SU-DHL-6 (cell line): ENCODE data around the gene RAB3C.

ENCODE experiments used
- EZH2phosphoT487 ChIP-seq: fragments of 200-600 bp; sonication (generic), shearing (Covaris generic); conservative IDR thresholded peaks from 2 replicates; pipeline ENCODE4 v1.6.1; 2018; ENCODE audit warnings: mild to moderate bottlenecking, antibody characterized with exemption, low read length, moderate library complexity, mixed read lengths
- TF ChIP-seq, protein P1 (sequence below): fragments of 200-600 bp; sonication (generic); IDR thresholded peaks from one replicate; pipeline ENCODE4 v1.5.1; 2017; ENCODE audit warnings: antibody characterized with exemption, mild to moderate bottlenecking, low read length, moderate library complexity; ENCODE audit not compliant: insufficient read depth, poor library complexity, severe bottlenecking

DNA sequence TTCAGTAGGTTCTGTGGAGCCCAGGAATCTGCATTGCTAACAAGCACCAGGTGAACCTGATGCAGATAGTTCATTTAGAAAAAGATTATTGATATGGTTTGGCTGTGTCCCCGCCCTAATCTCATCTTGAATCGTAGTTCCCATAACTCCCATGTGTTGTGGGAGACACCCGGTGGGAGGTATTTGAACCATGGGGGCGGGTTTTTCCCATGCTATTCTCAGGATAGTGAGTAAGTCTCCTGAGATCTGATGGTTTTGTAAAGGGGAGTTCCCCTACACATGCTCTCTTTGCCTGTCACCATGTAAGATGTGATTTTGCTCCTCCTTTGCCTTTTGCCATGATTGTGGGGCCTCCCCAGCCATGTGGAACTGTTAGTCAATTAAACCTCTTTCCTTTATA, 212.0 kb downstream of the RAB3C start:
- TF ChIP-seq, protein P1, sequence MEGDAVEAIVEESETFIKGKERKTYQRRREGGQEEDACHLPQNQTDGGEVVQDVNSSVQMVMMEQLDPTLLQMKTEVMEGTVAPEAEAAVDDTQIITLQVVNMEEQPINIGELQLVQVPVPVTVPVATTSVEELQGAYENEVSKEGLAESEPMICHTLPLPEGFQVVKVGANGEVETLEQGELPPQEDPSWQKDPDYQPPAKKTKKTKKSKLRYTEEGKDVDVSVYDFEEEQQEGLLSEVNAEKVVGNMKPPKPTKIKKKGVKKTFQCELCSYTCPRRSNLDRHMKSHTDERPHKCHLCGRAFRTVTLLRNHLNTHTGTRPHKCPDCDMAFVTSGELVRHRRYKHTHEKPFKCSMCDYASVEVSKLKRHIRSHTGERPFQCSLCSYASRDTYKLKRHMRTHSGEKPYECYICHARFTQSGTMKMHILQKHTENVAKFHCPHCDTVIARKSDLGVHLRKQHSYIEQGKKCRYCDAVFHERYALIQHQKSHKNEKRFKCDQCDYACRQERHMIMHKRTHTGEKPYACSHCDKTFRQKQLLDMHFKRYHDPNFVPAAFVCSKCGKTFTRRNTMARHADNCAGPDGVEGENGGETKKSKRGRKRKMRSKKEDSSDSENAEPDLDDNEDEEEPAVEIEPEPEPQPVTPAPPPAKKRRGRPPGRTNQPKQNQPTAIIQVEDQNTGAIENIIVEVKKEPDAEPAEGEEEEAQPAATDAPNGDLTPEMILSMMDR = no peak
- TF ChIP-seq EZH2phosphoT487 = no peak
